ENCODE data around the gene EWSR1.

DNA sequence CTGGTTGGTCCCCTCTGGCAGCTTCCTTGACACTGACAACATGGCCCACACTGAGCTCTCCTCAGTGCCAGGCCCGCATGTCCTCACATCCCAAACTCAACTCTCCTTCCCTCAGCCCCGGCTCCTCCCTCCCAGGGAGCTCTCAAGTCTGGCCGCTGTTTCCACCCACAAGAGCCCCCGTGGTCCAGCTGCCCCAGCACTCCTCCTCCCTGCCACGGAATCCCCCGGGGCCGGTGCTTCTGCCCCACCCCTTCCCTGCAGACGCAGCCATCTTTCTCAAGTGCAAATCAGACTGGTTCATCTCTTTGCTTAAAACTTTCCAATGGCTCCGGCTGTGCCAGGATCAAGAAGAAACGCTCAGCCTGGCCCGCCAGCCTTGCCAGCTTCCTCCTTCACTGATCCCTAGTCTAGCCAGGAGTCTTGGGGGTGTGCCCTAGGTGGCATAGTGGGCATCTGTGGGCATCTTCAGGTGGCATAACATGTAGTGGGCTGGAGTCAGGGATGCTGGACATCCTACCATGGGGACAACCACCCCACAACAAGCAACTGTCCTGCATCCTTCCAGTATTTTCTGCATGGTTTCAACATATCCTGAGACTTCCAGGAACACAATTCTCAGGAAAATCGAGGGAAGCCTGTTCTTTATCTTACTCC is 69.7 kb downstream of the EWSR1 start:
- TF ChIP-seq POLR2AphosphoS5 (IDR thresholded peaks at IDR 0.05; ENCODE audit: low read depth) = no peak
- TF ChIP-seq, protein P1, sequence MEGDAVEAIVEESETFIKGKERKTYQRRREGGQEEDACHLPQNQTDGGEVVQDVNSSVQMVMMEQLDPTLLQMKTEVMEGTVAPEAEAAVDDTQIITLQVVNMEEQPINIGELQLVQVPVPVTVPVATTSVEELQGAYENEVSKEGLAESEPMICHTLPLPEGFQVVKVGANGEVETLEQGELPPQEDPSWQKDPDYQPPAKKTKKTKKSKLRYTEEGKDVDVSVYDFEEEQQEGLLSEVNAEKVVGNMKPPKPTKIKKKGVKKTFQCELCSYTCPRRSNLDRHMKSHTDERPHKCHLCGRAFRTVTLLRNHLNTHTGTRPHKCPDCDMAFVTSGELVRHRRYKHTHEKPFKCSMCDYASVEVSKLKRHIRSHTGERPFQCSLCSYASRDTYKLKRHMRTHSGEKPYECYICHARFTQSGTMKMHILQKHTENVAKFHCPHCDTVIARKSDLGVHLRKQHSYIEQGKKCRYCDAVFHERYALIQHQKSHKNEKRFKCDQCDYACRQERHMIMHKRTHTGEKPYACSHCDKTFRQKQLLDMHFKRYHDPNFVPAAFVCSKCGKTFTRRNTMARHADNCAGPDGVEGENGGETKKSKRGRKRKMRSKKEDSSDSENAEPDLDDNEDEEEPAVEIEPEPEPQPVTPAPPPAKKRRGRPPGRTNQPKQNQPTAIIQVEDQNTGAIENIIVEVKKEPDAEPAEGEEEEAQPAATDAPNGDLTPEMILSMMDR (IDR thresholded peaks at IDR 0.05; ENCODE audit: insufficient read depth, low read length) = no peak
- TF ChIP-seq, protein P2, sequence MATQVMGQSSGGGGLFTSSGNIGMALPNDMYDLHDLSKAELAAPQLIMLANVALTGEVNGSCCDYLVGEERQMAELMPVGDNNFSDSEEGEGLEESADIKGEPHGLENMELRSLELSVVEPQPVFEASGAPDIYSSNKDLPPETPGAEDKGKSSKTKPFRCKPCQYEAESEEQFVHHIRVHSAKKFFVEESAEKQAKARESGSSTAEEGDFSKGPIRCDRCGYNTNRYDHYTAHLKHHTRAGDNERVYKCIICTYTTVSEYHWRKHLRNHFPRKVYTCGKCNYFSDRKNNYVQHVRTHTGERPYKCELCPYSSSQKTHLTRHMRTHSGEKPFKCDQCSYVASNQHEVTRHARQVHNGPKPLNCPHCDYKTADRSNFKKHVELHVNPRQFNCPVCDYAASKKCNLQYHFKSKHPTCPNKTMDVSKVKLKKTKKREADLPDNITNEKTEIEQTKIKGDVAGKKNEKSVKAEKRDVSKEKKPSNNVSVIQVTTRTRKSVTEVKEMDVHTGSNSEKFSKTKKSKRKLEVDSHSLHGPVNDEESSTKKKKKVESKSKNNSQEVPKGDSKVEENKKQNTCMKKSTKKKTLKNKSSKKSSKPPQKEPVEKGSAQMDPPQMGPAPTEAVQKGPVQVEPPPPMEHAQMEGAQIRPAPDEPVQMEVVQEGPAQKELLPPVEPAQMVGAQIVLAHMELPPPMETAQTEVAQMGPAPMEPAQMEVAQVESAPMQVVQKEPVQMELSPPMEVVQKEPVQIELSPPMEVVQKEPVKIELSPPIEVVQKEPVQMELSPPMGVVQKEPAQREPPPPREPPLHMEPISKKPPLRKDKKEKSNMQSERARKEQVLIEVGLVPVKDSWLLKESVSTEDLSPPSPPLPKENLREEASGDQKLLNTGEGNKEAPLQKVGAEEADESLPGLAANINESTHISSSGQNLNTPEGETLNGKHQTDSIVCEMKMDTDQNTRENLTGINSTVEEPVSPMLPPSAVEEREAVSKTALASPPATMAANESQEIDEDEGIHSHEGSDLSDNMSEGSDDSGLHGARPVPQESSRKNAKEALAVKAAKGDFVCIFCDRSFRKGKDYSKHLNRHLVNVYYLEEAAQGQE (IDR thresholded peaks at IDR 0.05; ENCODE audit: insufficient replicate concordance, low read depth) = no peak
- TF ChIP-seq GABPA (IDR thresholded peaks at IDR 0.05; ENCODE audit: low read depth) = no peak
- no peak for TF ChIP-seq SPI1 (IDR thresholded peaks at IDR 0.05; ENCODE audit: borderline replicate concordance, low read depth)

Data from HL-60 (cell line).